GM23338 (cell line): ENCODE measurements around the gene ISG15. TPM values are rescaled to one million over a fixed set of nuclear protein-coding genes. Genes with fewer than 3 reads are reported as not detected.

Source experiments
- ATAC-seq: fragments of 200-7000 bp; cut with Tn5 transposase; 3 replicates; pipeline ENCODE4 v1.9.1; 2020
- DNase-seq: peaks from one replicate; pipeline ENCODE4 v3.0.0-alpha.2; 2015; ENCODE audit warnings: low spot score
- H2AFZ ChIP-seq: fragments of 200-600 bp; sonication (generic); 2 replicates; pipeline ENCODE4 v1.8.0; 2016; ENCODE audit warnings: antibody characterized with exemption, mild to moderate bottlenecking, moderate library complexity
- H3F3A ChIP-seq: fragments of 200-600 bp; sonication (generic); replicated peaks from 2 replicates; pipeline ENCODE4 v1.8.0; 2017; ENCODE audit warnings: antibody characterized with exemption, mixed run types, low read depth
- H3K27ac ChIP-seq: fragments of 200-600 bp; sonication (generic); 2 replicates; pipeline ENCODE4 v1.6.1; 2016; ENCODE audit warnings: low read depth
- H3K27me3 ChIP-seq: fragments of 200-600 bp; sonication (generic); 2 replicates; pipeline ENCODE4 v1.8.0; 2016; ENCODE audit warnings: mild to moderate bottlenecking, mixed run types, moderate library complexity; ENCODE audit not compliant: insufficient read depth
- H3K36me3 ChIP-seq: fragments of 200-600 bp; sonication (generic); 2 replicates; pipeline ENCODE4 v1.8.0; 2016; ENCODE audit warnings: mild to moderate bottlenecking; ENCODE audit not compliant: insufficient read depth
- H3K4me1 ChIP-seq: fragments of 200-600 bp; sonication (generic); 2 replicates; pipeline ENCODE4 v1.8.0; 2016; ENCODE audit warnings: mild to moderate bottlenecking, moderate library complexity; ENCODE audit not compliant: insufficient read depth
- H3K4me2 ChIP-seq: fragments of 200-600 bp; sonication (generic); 2 replicates; pipeline ENCODE4 v1.7.1; 2017; ENCODE audit warnings: mixed run types
- H3K4me3 ChIP-seq: fragments of 200-600 bp; sonication (generic); 2 replicates; pipeline ENCODE4 v1.6.1; 2016; ENCODE audit warnings: mixed run types
- H3K79me2 ChIP-seq: fragments of 200-600 bp; sonication (generic); replicated peaks from 2 replicates; pipeline ENCODE4 v1.8.0; 2017; ENCODE audit warnings: mild to moderate bottlenecking; ENCODE audit not compliant: insufficient read depth
- H3K9me2 ChIP-seq: fragments of 200-600 bp; sonication (generic); 2 replicates; pipeline ENCODE4 v1.8.0; 2017; ENCODE audit not compliant: insufficient read depth
- H4K20me1 ChIP-seq: fragments of 200-600 bp; sonication (generic); replicated peaks from 2 replicates; pipeline ENCODE4 v1.8.0; 2017; ENCODE audit warnings: mild to moderate bottlenecking; ENCODE audit not compliant: insufficient read depth
- H3K27ac Mint-ChIP-seq: 2 replicates; pipeline ENCODE4 v1.8.0; 2020; ENCODE audit warnings: inconsistent platforms, mild to moderate bottlenecking, moderate library complexity, mixed read lengths
- H3K27me3 Mint-ChIP-seq: 3 replicates; pipeline ENCODE4 v1.8.0; 2022; ENCODE audit warnings: low read depth, mild to moderate bottlenecking, moderate library complexity, mixed read lengths, inconsistent platforms; ENCODE audit not compliant: insufficient read depth, poor library complexity
- H3K36me3 Mint-ChIP-seq: 3 replicates; pipeline ENCODE4 v1.8.0; 2021; ENCODE audit warnings: low read depth, mild to moderate bottlenecking, inconsistent platforms, moderate library complexity, mixed read lengths
- H3K4me1 Mint-ChIP-seq: 3 replicates; pipeline ENCODE4 v1.8.0; 2020; ENCODE audit warnings: mild to moderate bottlenecking, inconsistent platforms, mixed read lengths
- H3K4me3 Mint-ChIP-seq: 3 replicates; pipeline ENCODE4 v1.8.0; 2021; ENCODE audit warnings: moderate library complexity, mild to moderate bottlenecking, inconsistent platforms, mixed read lengths
- H3K9me3 Mint-ChIP-seq: 3 replicates; pipeline ENCODE4 v1.8.0; 2020; ENCODE audit warnings: moderate library complexity, mild to moderate bottlenecking, inconsistent platforms, mixed read lengths
- CREB1 ChIP-seq: fragments of 250-450 bp; sonication (Bioruptor Pico); IDR thresholded peaks from 2 replicates; pipeline ENCODE4 v1.5.0; 2020; ENCODE audit warnings: low read depth, mild to moderate bottlenecking, moderate library complexity
- EZH2 ChIP-seq: fragments of 200-600 bp; sonication (generic); IDR thresholded peaks from one replicate; pipeline ENCODE4 v1.8.0; 2017; ENCODE audit warnings: antibody characterized with exemption, mild to moderate bottlenecking, low read depth; ENCODE audit not compliant: unreplicated experiment
- EZH2phosphoT487 ChIP-seq: fragments of 200-600 bp; sonication (generic); IDR thresholded peaks from one replicate; pipeline ENCODE4 v1.8.1; 2018; ENCODE audit warnings: antibody characterized with exemption; ENCODE audit not compliant: unreplicated experiment
- JUNB ChIP-seq: IDR thresholded peaks from one replicate; pipeline ENCODE4 v1.6.1; 2016; ENCODE audit warnings: antibody characterized with exemption; ENCODE audit not compliant: unreplicated experiment
- NANOG ChIP-seq: IDR thresholded peaks from 2 replicates; pipeline ENCODE4 v1.6.1; 2016; ENCODE audit warnings: antibody characterized with exemption, borderline replicate concordance
- POLR2AphosphoS5 ChIP-seq: IDR thresholded peaks from 2 replicates; pipeline ENCODE4 v1.6.1; 2016; ENCODE audit warnings: antibody characterized with exemption, low read depth
- STAT1 ChIP-seq: IDR thresholded peaks from one replicate; pipeline ENCODE4 v1.6.1; 2016; ENCODE audit warnings: antibody characterized with exemption; ENCODE audit not compliant: unreplicated experiment
- ZNF114 ChIP-seq: fragments of 250-450 bp; sonication (Bioruptor Pico); IDR thresholded peaks from 2 replicates; pipeline ENCODE4 v1.5.0; 2020; ENCODE audit warnings: mild to moderate bottlenecking, moderate library complexity
- ZNF331 ChIP-seq: fragments of 250-450 bp; sonication (Bioruptor Pico); IDR thresholded peaks from 2 replicates; pipeline ENCODE4 v1.5.0; 2020; ENCODE audit warnings: low read depth, mild to moderate bottlenecking, moderate library complexity
- polyA plus RNA-seq: library from polyadenylated mRNA; unstranded; fragments of >200 nt; fragmentation: Nextera tagmentation; extraction: Ambion mirVana; gene quantifications from 2 replicates; pipeline ENCODE4 v1.2.1, GENCODE V29; 2016
- total RNA-seq: library from RNA; depleted of rRNA; stranded (reverse); fragments of >200 nt; shearing (Covaris generic); gene quantifications from 2 replicates; pipeline ENCODE4 v1.2.3, GENCODE V29; 2014
- TF ChIP-seq, protein P1 (sequence below): fragments of 250-450 bp; sonication (Bioruptor Pico); IDR thresholded peaks from 2 replicates; pipeline ENCODE4 v1.5.0; 2020; ENCODE audit warnings: mild to moderate bottlenecking, moderate library complexity
- TF ChIP-seq, protein P2 (sequence below), 2 experiments: fragments of 200-600 bp in 1 of 2; sonication (generic) in 1 of 2; conservative IDR thresholded peaks; 2 replicates each; pipeline versions ENCODE4 v1.5.1 to v1.6.1; 2016 to 2017; ENCODE audit warnings: antibody characterized with exemption in 2 of 2, low read depth in 2 of 2, mild to moderate bottlenecking in 2 of 2, moderate library complexity in 1 of 2
- TF ChIP-seq, protein P3 (sequence below): IDR thresholded peaks from 2 replicates; pipeline ENCODE4 v1.6.1; 2016; ENCODE audit warnings: antibody characterized with exemption
- TF ChIP-seq, protein P4 (sequence below): IDR thresholded peaks from one replicate; pipeline ENCODE4 v1.6.1; 2018; ENCODE audit warnings: antibody characterized with exemption; ENCODE audit not compliant: unreplicated experiment

ISG15 gene
- total and polyA plus RNA-seq, 2 experiments from 2014 or later = 52.9 to 101 TPM

DNA sequence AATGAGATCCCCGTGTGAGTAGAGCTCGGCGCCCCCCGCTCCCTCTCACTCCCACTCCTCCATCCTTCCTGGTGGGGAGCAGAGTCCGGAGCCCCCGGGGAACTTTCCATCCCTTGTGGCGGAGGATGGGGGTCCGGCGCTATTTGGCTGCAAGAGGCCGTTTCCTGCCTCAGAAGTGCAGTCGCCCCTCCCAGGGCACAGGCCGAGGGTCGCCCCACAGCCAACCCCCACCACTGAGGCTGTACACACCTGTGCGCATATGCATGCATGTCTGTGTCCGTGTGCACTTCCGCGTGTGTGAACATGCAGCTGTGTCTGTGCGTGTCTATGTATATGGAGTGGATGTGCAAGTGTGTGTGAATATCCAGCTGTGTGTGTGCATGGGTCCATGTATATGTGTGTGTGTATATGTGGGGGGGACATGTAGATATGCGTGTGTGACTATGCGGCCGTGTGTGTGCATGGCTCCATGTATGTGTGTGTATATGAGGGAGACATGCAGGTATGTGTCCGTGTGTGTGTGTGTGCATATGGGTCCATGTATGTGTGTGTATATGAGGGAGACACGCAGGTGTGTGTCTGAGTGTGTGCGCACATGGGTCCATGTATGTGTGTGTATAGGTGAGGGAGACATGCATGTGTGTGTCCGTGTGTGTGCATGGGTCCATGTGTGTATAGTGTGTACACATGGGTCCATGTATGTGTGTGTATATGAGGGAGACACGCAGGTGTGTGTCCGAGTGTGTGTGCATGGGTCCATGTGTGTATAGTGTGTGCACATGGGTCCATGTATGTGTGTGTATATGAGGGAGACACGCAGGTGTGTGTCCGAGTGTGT lies 38.9 kb downstream of the ISG15 start:
- Mint-ChIP-seq H3K27me3 (peaks cover 9% of the 10 kb centered on the region), H3K4me3 (no peak overlapping the region), H3K27ac (no peak overlapping the region), H3K9me3 (peaks cover 2% of the 10 kb centered on the region; the same call in 1 of the 3 replicates), H3K4me1 (no peaks in the 10 kb centered on the region), H3K36me3 (peaks cover 22% of the 10 kb centered on the region)
- Histone ChIP-seq H3K27ac (no peak overlapping the region), H3K36me3 (peaks cover 4% of the 10 kb centered on the region; the same call in 1 of the 2 replicates), H2AFZ (no peak overlapping the region), H3K79me2 (no peaks in the 10 kb centered on the region), H3K4me2 (no peak overlapping the region), H3K4me3 (no peak overlapping the region), H3K27me3 (no peaks in the 10 kb centered on the region), H3K4me1 (no peaks in the 10 kb centered on the region), H3K9me2 (no peaks in the 10 kb centered on the region), H4K20me1 (no peaks in the 10 kb centered on the region), H3F3A (0 out of 2 replicates have a peak, but pooled peaks cover 13% of the 10 kb centered on the region)
- no peak for ATAC-seq
- DNase-seq = no peak
- TF ChIP-seq STAT1 = no peak
- TF ChIP-seq NANOG = no peak
- TF ChIP-seq JUNB = no peak
- TF ChIP-seq CREB1 (CRISPR knock-in tag) = no peak
- no peak for TF ChIP-seq ZNF114 (CRISPR knock-in tag)
- TF ChIP-seq, protein P1, sequence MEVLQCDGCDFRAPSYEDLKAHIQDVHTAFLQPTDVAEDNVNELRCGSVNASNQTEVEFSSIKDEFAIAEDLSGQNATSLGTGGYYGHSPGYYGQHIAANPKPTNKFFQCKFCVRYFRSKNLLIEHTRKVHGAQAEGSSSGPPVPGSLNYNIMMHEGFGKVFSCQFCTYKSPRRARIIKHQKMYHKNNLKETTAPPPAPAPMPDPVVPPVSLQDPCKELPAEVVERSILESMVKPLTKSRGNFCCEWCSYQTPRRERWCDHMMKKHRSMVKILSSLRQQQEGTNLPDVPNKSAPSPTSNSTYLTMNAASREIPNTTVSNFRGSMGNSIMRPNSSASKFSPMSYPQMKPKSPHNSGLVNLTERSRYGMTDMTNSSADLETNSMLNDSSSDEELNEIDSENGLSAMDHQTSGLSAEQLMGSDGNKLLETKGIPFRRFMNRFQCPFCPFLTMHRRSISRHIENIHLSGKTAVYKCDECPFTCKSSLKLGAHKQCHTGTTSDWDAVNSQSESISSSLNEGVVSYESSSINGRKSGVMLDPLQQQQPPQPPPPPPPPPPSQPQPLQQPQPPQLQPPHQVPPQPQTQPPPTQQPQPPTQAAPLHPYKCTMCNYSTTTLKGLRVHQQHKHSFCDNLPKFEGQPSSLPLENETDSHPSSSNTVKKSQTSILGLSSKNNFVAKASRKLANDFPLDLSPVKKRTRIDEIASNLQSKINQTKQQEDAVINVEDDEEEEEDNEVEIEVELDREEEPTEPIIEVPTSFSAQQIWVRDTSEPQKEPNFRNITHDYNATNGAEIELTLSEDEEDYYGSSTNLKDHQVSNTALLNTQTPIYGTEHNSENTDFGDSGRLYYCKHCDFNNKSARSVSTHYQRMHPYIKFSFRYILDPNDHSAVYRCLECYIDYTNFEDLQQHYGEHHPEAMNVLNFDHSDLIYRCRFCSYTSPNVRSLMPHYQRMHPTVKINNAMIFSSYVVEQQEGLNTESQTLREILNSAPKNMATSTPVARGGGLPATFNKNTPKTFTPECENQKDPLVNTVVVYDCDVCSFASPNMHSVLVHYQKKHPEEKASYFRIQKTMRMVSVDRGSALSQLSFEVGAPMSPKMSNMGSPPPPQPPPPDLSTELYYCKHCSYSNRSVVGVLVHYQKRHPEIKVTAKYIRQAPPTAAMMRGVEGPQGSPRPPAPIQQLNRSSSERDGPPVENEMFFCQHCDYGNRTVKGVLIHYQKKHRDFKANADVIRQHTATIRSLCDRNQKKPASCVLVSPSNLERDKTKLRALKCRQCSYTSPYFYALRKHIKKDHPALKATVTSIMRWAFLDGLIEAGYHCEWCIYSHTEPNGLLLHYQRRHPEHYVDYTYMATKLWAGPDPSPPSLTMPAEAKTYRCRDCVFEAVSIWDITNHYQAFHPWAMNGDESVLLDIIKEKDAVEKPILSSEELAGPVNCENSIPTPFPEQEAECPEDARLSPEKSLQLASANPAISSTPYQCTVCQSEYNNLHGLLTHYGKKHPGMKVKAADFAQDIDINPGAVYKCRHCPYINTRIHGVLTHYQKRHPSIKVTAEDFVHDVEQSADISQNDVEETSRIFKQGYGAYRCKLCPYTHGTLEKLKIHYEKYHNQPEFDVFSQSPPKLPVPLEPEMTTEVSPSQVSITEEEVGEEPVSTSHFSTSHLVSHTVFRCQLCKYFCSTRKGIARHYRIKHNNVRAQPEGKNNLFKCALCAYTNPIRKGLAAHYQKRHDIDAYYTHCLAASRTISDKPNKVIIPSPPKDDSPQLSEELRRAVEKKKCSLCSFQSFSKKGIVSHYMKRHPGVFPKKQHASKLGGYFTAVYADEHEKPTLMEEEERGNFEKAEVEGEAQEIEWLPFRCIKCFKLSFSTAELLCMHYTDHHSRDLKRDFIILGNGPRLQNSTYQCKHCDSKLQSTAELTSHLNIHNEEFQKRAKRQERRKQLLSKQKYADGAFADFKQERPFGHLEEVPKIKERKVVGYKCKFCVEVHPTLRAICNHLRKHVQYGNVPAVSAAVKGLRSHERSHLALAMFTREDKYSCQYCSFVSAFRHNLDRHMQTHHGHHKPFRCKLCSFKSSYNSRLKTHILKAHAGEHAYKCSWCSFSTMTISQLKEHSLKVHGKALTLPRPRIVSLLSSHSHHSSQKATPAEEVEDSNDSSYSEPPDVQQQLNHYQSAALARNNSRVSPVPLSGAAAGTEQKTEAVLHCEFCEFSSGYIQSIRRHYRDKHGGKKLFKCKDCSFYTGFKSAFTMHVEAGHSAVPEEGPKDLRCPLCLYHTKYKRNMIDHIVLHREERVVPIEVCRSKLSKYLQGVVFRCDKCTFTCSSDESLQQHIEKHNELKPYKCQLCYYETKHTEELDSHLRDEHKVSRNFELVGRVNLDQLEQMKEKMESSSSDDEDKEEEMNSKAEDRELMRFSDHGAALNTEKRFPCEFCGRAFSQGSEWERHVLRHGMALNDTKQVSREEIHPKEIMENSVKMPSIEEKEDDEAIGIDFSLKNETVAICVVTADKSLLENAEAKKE (CRISPR knock-in tag) = no peak
- no peak for TF ChIP-seq EZH2phosphoT487
- TF ChIP-seq POLR2AphosphoS5 = no peak
- TF ChIP-seq, protein P2, sequence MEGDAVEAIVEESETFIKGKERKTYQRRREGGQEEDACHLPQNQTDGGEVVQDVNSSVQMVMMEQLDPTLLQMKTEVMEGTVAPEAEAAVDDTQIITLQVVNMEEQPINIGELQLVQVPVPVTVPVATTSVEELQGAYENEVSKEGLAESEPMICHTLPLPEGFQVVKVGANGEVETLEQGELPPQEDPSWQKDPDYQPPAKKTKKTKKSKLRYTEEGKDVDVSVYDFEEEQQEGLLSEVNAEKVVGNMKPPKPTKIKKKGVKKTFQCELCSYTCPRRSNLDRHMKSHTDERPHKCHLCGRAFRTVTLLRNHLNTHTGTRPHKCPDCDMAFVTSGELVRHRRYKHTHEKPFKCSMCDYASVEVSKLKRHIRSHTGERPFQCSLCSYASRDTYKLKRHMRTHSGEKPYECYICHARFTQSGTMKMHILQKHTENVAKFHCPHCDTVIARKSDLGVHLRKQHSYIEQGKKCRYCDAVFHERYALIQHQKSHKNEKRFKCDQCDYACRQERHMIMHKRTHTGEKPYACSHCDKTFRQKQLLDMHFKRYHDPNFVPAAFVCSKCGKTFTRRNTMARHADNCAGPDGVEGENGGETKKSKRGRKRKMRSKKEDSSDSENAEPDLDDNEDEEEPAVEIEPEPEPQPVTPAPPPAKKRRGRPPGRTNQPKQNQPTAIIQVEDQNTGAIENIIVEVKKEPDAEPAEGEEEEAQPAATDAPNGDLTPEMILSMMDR (conservative IDR thresholded peaks at IDR 0.05; ENCODE audit: low read depth in 2 of 2) = no peak
- TF ChIP-seq EZH2 = no peak
- TF ChIP-seq, protein P3, sequence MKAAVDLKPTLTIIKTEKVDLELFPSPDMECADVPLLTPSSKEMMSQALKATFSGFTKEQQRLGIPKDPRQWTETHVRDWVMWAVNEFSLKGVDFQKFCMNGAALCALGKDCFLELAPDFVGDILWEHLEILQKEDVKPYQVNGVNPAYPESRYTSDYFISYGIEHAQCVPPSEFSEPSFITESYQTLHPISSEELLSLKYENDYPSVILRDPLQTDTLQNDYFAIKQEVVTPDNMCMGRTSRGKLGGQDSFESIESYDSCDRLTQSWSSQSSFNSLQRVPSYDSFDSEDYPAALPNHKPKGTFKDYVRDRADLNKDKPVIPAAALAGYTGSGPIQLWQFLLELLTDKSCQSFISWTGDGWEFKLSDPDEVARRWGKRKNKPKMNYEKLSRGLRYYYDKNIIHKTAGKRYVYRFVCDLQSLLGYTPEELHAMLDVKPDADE = no peak
- no peak for TF ChIP-seq ZNF331
- TF ChIP-seq, protein P4, sequence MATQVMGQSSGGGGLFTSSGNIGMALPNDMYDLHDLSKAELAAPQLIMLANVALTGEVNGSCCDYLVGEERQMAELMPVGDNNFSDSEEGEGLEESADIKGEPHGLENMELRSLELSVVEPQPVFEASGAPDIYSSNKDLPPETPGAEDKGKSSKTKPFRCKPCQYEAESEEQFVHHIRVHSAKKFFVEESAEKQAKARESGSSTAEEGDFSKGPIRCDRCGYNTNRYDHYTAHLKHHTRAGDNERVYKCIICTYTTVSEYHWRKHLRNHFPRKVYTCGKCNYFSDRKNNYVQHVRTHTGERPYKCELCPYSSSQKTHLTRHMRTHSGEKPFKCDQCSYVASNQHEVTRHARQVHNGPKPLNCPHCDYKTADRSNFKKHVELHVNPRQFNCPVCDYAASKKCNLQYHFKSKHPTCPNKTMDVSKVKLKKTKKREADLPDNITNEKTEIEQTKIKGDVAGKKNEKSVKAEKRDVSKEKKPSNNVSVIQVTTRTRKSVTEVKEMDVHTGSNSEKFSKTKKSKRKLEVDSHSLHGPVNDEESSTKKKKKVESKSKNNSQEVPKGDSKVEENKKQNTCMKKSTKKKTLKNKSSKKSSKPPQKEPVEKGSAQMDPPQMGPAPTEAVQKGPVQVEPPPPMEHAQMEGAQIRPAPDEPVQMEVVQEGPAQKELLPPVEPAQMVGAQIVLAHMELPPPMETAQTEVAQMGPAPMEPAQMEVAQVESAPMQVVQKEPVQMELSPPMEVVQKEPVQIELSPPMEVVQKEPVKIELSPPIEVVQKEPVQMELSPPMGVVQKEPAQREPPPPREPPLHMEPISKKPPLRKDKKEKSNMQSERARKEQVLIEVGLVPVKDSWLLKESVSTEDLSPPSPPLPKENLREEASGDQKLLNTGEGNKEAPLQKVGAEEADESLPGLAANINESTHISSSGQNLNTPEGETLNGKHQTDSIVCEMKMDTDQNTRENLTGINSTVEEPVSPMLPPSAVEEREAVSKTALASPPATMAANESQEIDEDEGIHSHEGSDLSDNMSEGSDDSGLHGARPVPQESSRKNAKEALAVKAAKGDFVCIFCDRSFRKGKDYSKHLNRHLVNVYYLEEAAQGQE = no peak
